Parathyroid adenoma (tissue), 2 donors: ENCODE measurements around the gene COMMD10.
A peak's percentile ranks its signal among the peaks of the same experiment; 100 is the strongest.
"Not testable (repeated sequence)": the region's sequence is repeated elsewhere in the genome, so short reads cannot be mapped to it uniquely, and the experiment has no call there.

Experiments
- H2AFZ ChIP-seq: fragments of 300-600 bp; sonication (generic); one replicate; pipeline ENCODE4 v1.7.0; 2017; ENCODE audit warnings: antibody characterized with exemption, mild to moderate bottlenecking
- H3K27ac ChIP-seq: fragments of 300-600 bp; sonication (generic); one replicate; pipeline ENCODE4 v1.7.0; 2017
- H3K27me3 ChIP-seq: fragments of 300-600 bp; sonication (generic); one replicate; pipeline ENCODE4 v1.7.0; 2017; ENCODE audit warnings: low read length; ENCODE audit not compliant: control insufficient read depth, insufficient read depth
- H3K36me3 ChIP-seq: fragments of 300-600 bp; sonication (generic); one replicate; pipeline ENCODE4 v1.7.0; 2017; ENCODE audit warnings: low read length; ENCODE audit not compliant: control insufficient read depth, insufficient read depth
- H3K4me1 ChIP-seq: fragments of 300-600 bp; sonication (generic); one replicate; pipeline ENCODE4 v1.7.0; 2017; ENCODE audit warnings: control low read depth
- H3K4me2 ChIP-seq: fragments of 300-600 bp; sonication (generic); one replicate; pipeline ENCODE4 v1.7.0; 2017; ENCODE audit warnings: low read length
- H3K4me3 ChIP-seq: fragments of 300-600 bp; sonication (generic); one replicate; pipeline ENCODE4 v1.7.0; 2017; ENCODE audit warnings: low read depth, low read length
- H3K79me2 ChIP-seq: fragments of 300-600 bp; sonication (generic); one replicate; pipeline ENCODE4 v1.7.0; 2017; ENCODE audit warnings: control low read depth
- H3K9ac ChIP-seq: fragments of 300-600 bp; sonication (generic); one replicate; pipeline ENCODE4 v1.7.0; 2017; ENCODE audit warnings: mild to moderate bottlenecking
- H3K9me3 ChIP-seq: fragments of 300-600 bp; sonication (generic); one replicate; pipeline ENCODE4 v1.7.0; 2017; ENCODE audit warnings: low read length; ENCODE audit not compliant: control insufficient read depth
- CTCF ChIP-seq: fragments of 300-600 bp; sonication (generic); IDR thresholded peaks from one replicate; pipeline ENCODE4 v1.7.0; 2017; ENCODE audit warnings: antibody characterized with exemption, mild to moderate bottlenecking
- donor health status: primary hyperparathyroidism.

Gene COMMD10

GRCh38 chr5:116075191-116075831 lies 9.5 kb upstream of the COMMD10 start:
- H3K27me3 ChIP-seq = no peaks in the 10 kb centered on the region
- H3K36me3 ChIP-seq = no peaks in the 10 kb centered on the region
- no peak overlapping the region for H3K4me3 ChIP-seq
- H3K79me2 ChIP-seq = no peaks in the 10 kb centered on the region
- no peak overlapping the region for H3K27ac ChIP-seq
- no peak for TF ChIP-seq CTCF
- no peak overlapping the region for H3K4me2 ChIP-seq
- H3K9ac ChIP-seq = no peak overlapping the region
- H2AFZ ChIP-seq = no peak overlapping the region
- H3K9me3 ChIP-seq = no peaks in the 10 kb centered on the region
- no peaks in the 10 kb centered on the region for H3K4me1 ChIP-seq

GRCh38 chr5:116076496-116076895 lies 8.3 kb upstream of the COMMD10 start:
- no peak overlapping the region for H3K4me2 ChIP-seq

GRCh38 chr5:116078199-116078598 lies 6.6 kb upstream of the COMMD10 start:
- H3K9ac ChIP-seq = no peak overlapping the region
- no peaks in the 10 kb centered on the region for H3K79me2 ChIP-seq
- H3K27me3 ChIP-seq = no peaks in the 10 kb centered on the region
- no peak overlapping the region for H3K4me3 ChIP-seq
- H3K36me3 ChIP-seq = no peaks in the 10 kb centered on the region
- H2AFZ ChIP-seq = no peak overlapping the region
- no peak overlapping the region for H3K4me2 ChIP-seq
- H3K9me3 ChIP-seq = no peaks in the 10 kb centered on the region
- no peak for TF ChIP-seq CTCF
- no peaks in the 10 kb centered on the region for H3K4me1 ChIP-seq
- H3K27ac ChIP-seq = no peak overlapping the region

More at GRCh38 chr5:116076496-116076895, 8.3 kb upstream of the COMMD10 start:
- Histone ChIP-seq H3K4me1 (no peaks in the 10 kb centered on the region), H3K27ac (no peak overlapping the region), H3K9me3 (no peaks in the 10 kb centered on the region), H3K79me2 (no peaks in the 10 kb centered on the region), H3K27me3 (no peaks in the 10 kb centered on the region), H3K9ac (no peak overlapping the region), H3K4me3 (no peak overlapping the region), H3K36me3 (no peaks in the 10 kb centered on the region), H2AFZ (no peak overlapping the region)
- no peak for TF ChIP-seq CTCF

GRCh38 chr5:116084287-116084691 lies 536 bp upstream of the COMMD10 start:
- Histone ChIP-seq H3K27me3 (no peaks in the 10 kb centered on the region), H3K4me2 (peak overlapping the region; percentile 59), H3K36me3 (no peaks in the 10 kb centered on the region), H2AFZ (peak overlapping the region; percentile 89), H3K79me2 (peaks cover 3% of the 10 kb centered on the region), H3K9me3 (no peaks in the 10 kb centered on the region), H3K9ac (no peak overlapping the region), H3K4me3 (peak overlapping the region; percentile 70), H3K4me1 (no peaks in the 10 kb centered on the region), H3K27ac (no peak overlapping the region)
- no peak for TF ChIP-seq CTCF

GRCh38 chr5:116086309-116086708 lies 1.5 kb downstream of the COMMD10 start:
- H3K36me3 ChIP-seq, H3K27ac ChIP-seq, H2AFZ ChIP-seq, H3K9ac ChIP-seq, H3K4me1 ChIP-seq, H3K27me3 ChIP-seq, H3K9me3 ChIP-seq, H3K79me2 ChIP-seq, H3K4me2 ChIP-seq: not testable (repeated sequence)
- peak overlapping the region; percentile 70 for H3K4me3 ChIP-seq
